ENCODE data around the gene RBMS1. TPM values are rescaled to one million over a fixed set of nuclear protein-coding genes. Genes with fewer than 3 reads are reported as not detected.

Gene RBMS1
- total and polyA plus RNA-seq, 2 experiments from 2014 or later: 55.5 to 94.8 TPM

DNA sequence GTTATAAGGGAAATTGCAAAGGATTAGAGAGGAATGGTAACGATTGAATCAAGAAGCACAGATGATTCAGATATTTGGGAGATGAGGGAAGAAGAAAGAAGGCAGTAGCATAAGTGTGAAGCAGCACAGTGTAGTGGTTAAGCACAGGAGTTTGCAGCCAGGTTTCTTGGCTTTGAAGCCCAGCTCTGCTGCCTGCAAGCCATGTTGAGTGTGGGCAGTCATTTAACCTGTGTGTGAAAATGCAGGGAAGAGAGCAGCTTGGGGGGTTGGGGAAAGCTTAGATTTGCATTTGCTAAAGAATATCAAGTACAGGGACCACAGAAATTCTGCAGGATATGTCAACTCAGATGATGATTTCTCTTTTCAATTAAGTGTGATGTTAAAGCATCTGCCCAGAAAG, 21.5 kb upstream of the RBMS1 start:
- Mint-ChIP-seq H3K27me3 (ENCODE audit: insufficient read depth, low read depth, poor library complexity) (peaks cover 2% of the 10 kb centered on the region), H3K36me3 (ENCODE audit: low read depth) (no peaks in the 10 kb centered on the region), H3K27ac (no peak overlapping the region; the same call in 1 of the 2 replicates), H3K4me3 (no peak overlapping the region), H3K9me3 (no peaks in the 10 kb centered on the region), H3K4me1 (peaks cover 17% of the 10 kb centered on the region)
- H3K79me2 ChIP-seq (replicated peaks; ENCODE audit: insufficient read depth): no peaks in the 10 kb centered on the region
- ATAC-seq: peak; percentile 44; the same call in 2 of the 3 replicates
- H3K9me2 ChIP-seq (ENCODE audit: insufficient read depth): peaks cover 4% of the 10 kb centered on the region; the same call in 1 of the 2 replicates
- no peaks in the 10 kb centered on the region for H3F3A ChIP-seq (replicated peaks; ENCODE audit: low read depth)
- H3K36me3 ChIP-seq (ENCODE audit: insufficient read depth): no peaks in the 10 kb centered on the region
- peaks cover 13% of the 10 kb centered on the region; the same call in 1 of the 2 replicates for H3K4me1 ChIP-seq (ENCODE audit: insufficient read depth)
- no peak for TF ChIP-seq ZNF114 (CRISPR knock-in tag; IDR thresholded peaks at IDR 0.05)
- TF ChIP-seq, protein P1, sequence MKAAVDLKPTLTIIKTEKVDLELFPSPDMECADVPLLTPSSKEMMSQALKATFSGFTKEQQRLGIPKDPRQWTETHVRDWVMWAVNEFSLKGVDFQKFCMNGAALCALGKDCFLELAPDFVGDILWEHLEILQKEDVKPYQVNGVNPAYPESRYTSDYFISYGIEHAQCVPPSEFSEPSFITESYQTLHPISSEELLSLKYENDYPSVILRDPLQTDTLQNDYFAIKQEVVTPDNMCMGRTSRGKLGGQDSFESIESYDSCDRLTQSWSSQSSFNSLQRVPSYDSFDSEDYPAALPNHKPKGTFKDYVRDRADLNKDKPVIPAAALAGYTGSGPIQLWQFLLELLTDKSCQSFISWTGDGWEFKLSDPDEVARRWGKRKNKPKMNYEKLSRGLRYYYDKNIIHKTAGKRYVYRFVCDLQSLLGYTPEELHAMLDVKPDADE (IDR thresholded peaks at IDR 0.05): no peak
- no peak for TF ChIP-seq STAT1 (IDR thresholded peaks at IDR 0.05; ENCODE audit: unreplicated experiment)
- no peak for TF ChIP-seq POLR2AphosphoS5 (IDR thresholded peaks at IDR 0.05; ENCODE audit: low read depth)
- TF ChIP-seq, protein P2, sequence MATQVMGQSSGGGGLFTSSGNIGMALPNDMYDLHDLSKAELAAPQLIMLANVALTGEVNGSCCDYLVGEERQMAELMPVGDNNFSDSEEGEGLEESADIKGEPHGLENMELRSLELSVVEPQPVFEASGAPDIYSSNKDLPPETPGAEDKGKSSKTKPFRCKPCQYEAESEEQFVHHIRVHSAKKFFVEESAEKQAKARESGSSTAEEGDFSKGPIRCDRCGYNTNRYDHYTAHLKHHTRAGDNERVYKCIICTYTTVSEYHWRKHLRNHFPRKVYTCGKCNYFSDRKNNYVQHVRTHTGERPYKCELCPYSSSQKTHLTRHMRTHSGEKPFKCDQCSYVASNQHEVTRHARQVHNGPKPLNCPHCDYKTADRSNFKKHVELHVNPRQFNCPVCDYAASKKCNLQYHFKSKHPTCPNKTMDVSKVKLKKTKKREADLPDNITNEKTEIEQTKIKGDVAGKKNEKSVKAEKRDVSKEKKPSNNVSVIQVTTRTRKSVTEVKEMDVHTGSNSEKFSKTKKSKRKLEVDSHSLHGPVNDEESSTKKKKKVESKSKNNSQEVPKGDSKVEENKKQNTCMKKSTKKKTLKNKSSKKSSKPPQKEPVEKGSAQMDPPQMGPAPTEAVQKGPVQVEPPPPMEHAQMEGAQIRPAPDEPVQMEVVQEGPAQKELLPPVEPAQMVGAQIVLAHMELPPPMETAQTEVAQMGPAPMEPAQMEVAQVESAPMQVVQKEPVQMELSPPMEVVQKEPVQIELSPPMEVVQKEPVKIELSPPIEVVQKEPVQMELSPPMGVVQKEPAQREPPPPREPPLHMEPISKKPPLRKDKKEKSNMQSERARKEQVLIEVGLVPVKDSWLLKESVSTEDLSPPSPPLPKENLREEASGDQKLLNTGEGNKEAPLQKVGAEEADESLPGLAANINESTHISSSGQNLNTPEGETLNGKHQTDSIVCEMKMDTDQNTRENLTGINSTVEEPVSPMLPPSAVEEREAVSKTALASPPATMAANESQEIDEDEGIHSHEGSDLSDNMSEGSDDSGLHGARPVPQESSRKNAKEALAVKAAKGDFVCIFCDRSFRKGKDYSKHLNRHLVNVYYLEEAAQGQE (IDR thresholded peaks at IDR 0.05; ENCODE audit: unreplicated experiment): no peak
- TF ChIP-seq, protein P3, sequence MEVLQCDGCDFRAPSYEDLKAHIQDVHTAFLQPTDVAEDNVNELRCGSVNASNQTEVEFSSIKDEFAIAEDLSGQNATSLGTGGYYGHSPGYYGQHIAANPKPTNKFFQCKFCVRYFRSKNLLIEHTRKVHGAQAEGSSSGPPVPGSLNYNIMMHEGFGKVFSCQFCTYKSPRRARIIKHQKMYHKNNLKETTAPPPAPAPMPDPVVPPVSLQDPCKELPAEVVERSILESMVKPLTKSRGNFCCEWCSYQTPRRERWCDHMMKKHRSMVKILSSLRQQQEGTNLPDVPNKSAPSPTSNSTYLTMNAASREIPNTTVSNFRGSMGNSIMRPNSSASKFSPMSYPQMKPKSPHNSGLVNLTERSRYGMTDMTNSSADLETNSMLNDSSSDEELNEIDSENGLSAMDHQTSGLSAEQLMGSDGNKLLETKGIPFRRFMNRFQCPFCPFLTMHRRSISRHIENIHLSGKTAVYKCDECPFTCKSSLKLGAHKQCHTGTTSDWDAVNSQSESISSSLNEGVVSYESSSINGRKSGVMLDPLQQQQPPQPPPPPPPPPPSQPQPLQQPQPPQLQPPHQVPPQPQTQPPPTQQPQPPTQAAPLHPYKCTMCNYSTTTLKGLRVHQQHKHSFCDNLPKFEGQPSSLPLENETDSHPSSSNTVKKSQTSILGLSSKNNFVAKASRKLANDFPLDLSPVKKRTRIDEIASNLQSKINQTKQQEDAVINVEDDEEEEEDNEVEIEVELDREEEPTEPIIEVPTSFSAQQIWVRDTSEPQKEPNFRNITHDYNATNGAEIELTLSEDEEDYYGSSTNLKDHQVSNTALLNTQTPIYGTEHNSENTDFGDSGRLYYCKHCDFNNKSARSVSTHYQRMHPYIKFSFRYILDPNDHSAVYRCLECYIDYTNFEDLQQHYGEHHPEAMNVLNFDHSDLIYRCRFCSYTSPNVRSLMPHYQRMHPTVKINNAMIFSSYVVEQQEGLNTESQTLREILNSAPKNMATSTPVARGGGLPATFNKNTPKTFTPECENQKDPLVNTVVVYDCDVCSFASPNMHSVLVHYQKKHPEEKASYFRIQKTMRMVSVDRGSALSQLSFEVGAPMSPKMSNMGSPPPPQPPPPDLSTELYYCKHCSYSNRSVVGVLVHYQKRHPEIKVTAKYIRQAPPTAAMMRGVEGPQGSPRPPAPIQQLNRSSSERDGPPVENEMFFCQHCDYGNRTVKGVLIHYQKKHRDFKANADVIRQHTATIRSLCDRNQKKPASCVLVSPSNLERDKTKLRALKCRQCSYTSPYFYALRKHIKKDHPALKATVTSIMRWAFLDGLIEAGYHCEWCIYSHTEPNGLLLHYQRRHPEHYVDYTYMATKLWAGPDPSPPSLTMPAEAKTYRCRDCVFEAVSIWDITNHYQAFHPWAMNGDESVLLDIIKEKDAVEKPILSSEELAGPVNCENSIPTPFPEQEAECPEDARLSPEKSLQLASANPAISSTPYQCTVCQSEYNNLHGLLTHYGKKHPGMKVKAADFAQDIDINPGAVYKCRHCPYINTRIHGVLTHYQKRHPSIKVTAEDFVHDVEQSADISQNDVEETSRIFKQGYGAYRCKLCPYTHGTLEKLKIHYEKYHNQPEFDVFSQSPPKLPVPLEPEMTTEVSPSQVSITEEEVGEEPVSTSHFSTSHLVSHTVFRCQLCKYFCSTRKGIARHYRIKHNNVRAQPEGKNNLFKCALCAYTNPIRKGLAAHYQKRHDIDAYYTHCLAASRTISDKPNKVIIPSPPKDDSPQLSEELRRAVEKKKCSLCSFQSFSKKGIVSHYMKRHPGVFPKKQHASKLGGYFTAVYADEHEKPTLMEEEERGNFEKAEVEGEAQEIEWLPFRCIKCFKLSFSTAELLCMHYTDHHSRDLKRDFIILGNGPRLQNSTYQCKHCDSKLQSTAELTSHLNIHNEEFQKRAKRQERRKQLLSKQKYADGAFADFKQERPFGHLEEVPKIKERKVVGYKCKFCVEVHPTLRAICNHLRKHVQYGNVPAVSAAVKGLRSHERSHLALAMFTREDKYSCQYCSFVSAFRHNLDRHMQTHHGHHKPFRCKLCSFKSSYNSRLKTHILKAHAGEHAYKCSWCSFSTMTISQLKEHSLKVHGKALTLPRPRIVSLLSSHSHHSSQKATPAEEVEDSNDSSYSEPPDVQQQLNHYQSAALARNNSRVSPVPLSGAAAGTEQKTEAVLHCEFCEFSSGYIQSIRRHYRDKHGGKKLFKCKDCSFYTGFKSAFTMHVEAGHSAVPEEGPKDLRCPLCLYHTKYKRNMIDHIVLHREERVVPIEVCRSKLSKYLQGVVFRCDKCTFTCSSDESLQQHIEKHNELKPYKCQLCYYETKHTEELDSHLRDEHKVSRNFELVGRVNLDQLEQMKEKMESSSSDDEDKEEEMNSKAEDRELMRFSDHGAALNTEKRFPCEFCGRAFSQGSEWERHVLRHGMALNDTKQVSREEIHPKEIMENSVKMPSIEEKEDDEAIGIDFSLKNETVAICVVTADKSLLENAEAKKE (CRISPR knock-in tag; IDR thresholded peaks at IDR 0.05): no peak
- TF ChIP-seq ZNF331 (CRISPR knock-in tag; IDR thresholded peaks at IDR 0.05; ENCODE audit: low read depth): no peak
- H3K4me2 ChIP-seq: peak overlapping the region; percentile 17; the same call in 1 of the 2 replicates
- DNase-seq (ENCODE audit: low spot score): no peak
- no peaks in the 10 kb centered on the region for H4K20me1 ChIP-seq (replicated peaks; ENCODE audit: insufficient read depth)
- no peak overlapping the region for H3K4me3 ChIP-seq
- peak overlapping the region; percentile 91 for H2AFZ ChIP-seq
- no peaks in the 10 kb centered on the region for H3K27me3 ChIP-seq (ENCODE audit: insufficient read depth)
- H3K27ac ChIP-seq (ENCODE audit: low read depth): no peak overlapping the region

Measured in GM23338 (cell line).